ENCODE data around the gene CCSER1. TPM values are rescaled to one million over a fixed set of nuclear protein-coding genes. Genes with fewer than 3 reads are reported as not detected.

The CCSER1 gene
- total and polyA plus RNA-seq, 2 donors (not counting 1 experiment from before 2014, with no cell fraction given), result under 0.01 TPM; not detected in 1

DNA sequence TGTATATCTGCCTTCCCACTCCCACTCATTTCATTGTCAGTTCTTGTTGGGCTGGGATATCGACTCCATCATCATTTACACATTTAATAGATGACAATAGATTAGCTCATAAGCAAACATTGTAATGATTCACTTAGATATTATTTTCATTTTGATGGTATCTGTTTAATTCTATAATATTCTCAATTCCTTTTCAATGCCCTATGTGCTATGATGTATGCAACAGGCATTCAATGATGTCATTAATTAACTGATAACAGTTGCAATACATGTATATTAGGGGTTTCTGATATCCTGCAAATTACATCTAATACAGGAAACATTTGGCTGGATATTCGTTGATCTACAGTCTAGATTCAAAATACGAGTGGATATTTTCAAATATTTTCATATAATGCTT lies 850.5 kb downstream of the CCSER1 start:
- H3K9ac ChIP-seq (ENCODE audit: insufficient read depth, low read length), result no peak overlapping the region
- no peaks in the 10 kb centered on the region for H3K4me1 ChIP-seq (ENCODE audit: control insufficient read depth, extremely low read depth, insufficient read depth, low read length)
- H3K27ac ChIP-seq (ENCODE audit: insufficient read depth, low read length), result no peak overlapping the region
- no peaks in the 10 kb centered on the region for H4K20me1 ChIP-seq (ENCODE audit: control insufficient read depth, extremely low read depth, insufficient read depth, low read length)
- no peak overlapping the region for H2AFZ ChIP-seq (ENCODE audit: low read length)
- H3K4me2 ChIP-seq (ENCODE audit: extremely low read depth, insufficient read depth, low read length), result no peak overlapping the region
- no peaks in the 10 kb centered on the region for H3K27me3 ChIP-seq (ENCODE audit: control insufficient read depth, insufficient read depth, low read length)
- DNase-seq (ENCODE audit: low read depth in 2 of 2), result no peak
- H3K36me3 ChIP-seq (ENCODE audit: control insufficient read depth, insufficient read depth, low read length), result no peaks in the 10 kb centered on the region
- no peaks in the 10 kb centered on the region for H3K79me2 ChIP-seq (ENCODE audit: control insufficient read depth, insufficient read depth, low read length)
- H3K9me3 ChIP-seq (ENCODE audit: control insufficient read depth, insufficient read depth, low read depth, low read length), result no peaks in the 10 kb centered on the region
- H3K4me3 ChIP-seq (replicated peaks in 1 of 4; ENCODE audit: control extremely low read depth in 1 of 4, insufficient read depth in 1 of 4, low read depth in 3 of 4, low read length in 4 of 4), result no peak overlapping the region
- no peak for TF ChIP-seq EZH2 (IDR thresholded peaks at IDR 0.05; ENCODE audit: low read length, missing control alignments)
- TF ChIP-seq, protein P1, sequence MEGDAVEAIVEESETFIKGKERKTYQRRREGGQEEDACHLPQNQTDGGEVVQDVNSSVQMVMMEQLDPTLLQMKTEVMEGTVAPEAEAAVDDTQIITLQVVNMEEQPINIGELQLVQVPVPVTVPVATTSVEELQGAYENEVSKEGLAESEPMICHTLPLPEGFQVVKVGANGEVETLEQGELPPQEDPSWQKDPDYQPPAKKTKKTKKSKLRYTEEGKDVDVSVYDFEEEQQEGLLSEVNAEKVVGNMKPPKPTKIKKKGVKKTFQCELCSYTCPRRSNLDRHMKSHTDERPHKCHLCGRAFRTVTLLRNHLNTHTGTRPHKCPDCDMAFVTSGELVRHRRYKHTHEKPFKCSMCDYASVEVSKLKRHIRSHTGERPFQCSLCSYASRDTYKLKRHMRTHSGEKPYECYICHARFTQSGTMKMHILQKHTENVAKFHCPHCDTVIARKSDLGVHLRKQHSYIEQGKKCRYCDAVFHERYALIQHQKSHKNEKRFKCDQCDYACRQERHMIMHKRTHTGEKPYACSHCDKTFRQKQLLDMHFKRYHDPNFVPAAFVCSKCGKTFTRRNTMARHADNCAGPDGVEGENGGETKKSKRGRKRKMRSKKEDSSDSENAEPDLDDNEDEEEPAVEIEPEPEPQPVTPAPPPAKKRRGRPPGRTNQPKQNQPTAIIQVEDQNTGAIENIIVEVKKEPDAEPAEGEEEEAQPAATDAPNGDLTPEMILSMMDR (conservative IDR thresholded peaks at IDR 0.05 in 1 of 2, IDR thresholded peaks at IDR 0.05 in 1 of 2; ENCODE audit: low read depth in 1 of 2, low read length in 2 of 2), result no peak

DNA sequence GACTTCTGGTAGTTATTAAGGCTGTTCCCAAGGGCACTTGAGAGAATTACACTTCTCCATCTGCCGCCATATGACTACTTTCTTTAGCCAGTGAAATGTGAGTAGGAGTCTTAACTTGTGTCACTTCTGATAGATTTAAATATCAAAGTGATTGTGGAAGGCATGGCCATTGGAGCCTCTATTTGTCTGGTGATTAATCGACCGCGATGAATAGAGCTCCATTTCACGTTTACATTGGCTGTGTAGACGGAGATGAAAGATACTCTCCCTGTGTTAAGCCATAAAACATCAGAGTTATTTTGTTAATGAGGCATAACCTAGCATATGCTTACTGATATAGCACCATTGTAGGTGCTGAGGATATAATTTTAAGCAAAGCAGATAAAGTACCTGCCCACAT lies 852.4 kb downstream of the CCSER1 start:
- Histone ChIP-seq H3K36me3 (ENCODE audit: control insufficient read depth, insufficient read depth, low read length) (no peaks in the 10 kb centered on the region), H3K9ac (ENCODE audit: insufficient read depth, low read length) (no peak overlapping the region), H3K4me2 (ENCODE audit: extremely low read depth, insufficient read depth, low read length) (no peak overlapping the region), H3K4me1 (ENCODE audit: control insufficient read depth, extremely low read depth, insufficient read depth, low read length) (no peaks in the 10 kb centered on the region), H2AFZ (ENCODE audit: low read length) (no peak overlapping the region), H3K79me2 (ENCODE audit: control insufficient read depth, insufficient read depth, low read length) (no peaks in the 10 kb centered on the region), H3K27ac (ENCODE audit: insufficient read depth, low read length) (no peak overlapping the region), H3K4me3 (replicated peaks in 1 of 4; ENCODE audit: control extremely low read depth in 1 of 4, insufficient read depth in 1 of 4, low read depth in 3 of 4, low read length in 4 of 4) (no peak overlapping the region), H4K20me1 (ENCODE audit: control insufficient read depth, extremely low read depth, insufficient read depth, low read length) (no peaks in the 10 kb centered on the region), H3K27me3 (ENCODE audit: control insufficient read depth, insufficient read depth, low read length) (no peaks in the 10 kb centered on the region), H3K9me3 (ENCODE audit: control insufficient read depth, insufficient read depth, low read depth, low read length) (no peaks in the 10 kb centered on the region)
- no peak for DNase-seq (ENCODE audit: low read depth in 2 of 2)
- no peak for TF ChIP-seq EZH2 (IDR thresholded peaks at IDR 0.05; ENCODE audit: low read length, missing control alignments)
- TF ChIP-seq, protein P1 (conservative IDR thresholded peaks at IDR 0.05 in 1 of 2, IDR thresholded peaks at IDR 0.05 in 1 of 2; ENCODE audit: low read depth in 1 of 2, low read length in 2 of 2), result no peak

DNA sequence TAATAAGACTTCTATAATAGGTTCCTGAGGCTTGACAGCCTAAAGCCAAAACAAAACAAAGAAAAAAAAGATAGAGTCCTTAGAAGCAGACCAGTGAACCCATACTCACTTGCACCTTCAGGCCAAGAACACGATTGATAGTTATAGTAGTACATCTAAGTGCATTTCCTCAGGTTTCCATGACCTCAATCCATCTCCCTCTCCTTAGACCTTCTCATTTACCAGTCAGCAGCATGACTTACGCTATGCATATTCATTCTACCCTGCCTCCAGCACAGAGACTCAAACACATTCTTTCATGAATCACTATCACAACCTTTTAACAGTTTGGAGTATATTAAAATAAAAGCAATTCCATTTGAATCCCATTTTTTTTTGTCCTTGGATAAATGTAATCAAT lies 855.6 kb downstream of the CCSER1 start:
- Histone ChIP-seq H2AFZ (ENCODE audit: low read length) (no peak overlapping the region), H3K9ac (ENCODE audit: insufficient read depth, low read length) (no peak overlapping the region), H3K27ac (ENCODE audit: insufficient read depth, low read length) (no peak overlapping the region), H4K20me1 (ENCODE audit: control insufficient read depth, extremely low read depth, insufficient read depth, low read length) (no peaks in the 10 kb centered on the region), H3K27me3 (ENCODE audit: control insufficient read depth, insufficient read depth, low read length) (no peaks in the 10 kb centered on the region), H3K79me2 (ENCODE audit: control insufficient read depth, insufficient read depth, low read length) (no peaks in the 10 kb centered on the region), H3K4me1 (ENCODE audit: control insufficient read depth, extremely low read depth, insufficient read depth, low read length) (no peaks in the 10 kb centered on the region), H3K4me3 (replicated peaks in 1 of 4; ENCODE audit: control extremely low read depth in 1 of 4, insufficient read depth in 1 of 4, low read depth in 3 of 4, low read length in 4 of 4) (no peak overlapping the region), H3K4me2 (ENCODE audit: extremely low read depth, insufficient read depth, low read length) (no peak overlapping the region), H3K36me3 (ENCODE audit: control insufficient read depth, insufficient read depth, low read length) (no peaks in the 10 kb centered on the region), H3K9me3 (ENCODE audit: control insufficient read depth, insufficient read depth, low read depth, low read length) (no peaks in the 10 kb centered on the region)
- TF ChIP-seq EZH2 (IDR thresholded peaks at IDR 0.05; ENCODE audit: low read length, missing control alignments), result no peak
- TF ChIP-seq, protein P1 (conservative IDR thresholded peaks at IDR 0.05 in 1 of 2, IDR thresholded peaks at IDR 0.05 in 1 of 2; ENCODE audit: low read depth in 1 of 2, low read length in 2 of 2), result no peak
- no peak for DNase-seq (ENCODE audit: low read depth in 2 of 2)

Data from fibroblast of lung (primary cell).